Stimulated activated memory B cell treated with anti-CD40 and anti-IgM and Interleukin-4, amounts not matched to agents 10 μg/mL and 1 μg/mL and 100 μg/mL, for 72 hours (primary cell): ENCODE measurements around the gene TFF1.

Experiments
- ATAC-seq: fragments of 150-1000 bp; cut with Tn5 transposase; 2 replicates; pipeline ENCODE4 v1.10.0; 2021
- H3K27ac Mint-ChIP-seq: one replicate; pipeline ENCODE4 v1.8.0; 2022; ENCODE audit warnings: mild to moderate bottlenecking, mixed read lengths
- H3K27me3 Mint-ChIP-seq: one replicate; pipeline ENCODE4 v1.8.0; 2022; ENCODE audit warnings: mixed read lengths
- H3K36me3 Mint-ChIP-seq: one replicate; pipeline ENCODE4 v1.8.0; 2022; ENCODE audit warnings: mixed read lengths
- H3K4me1 Mint-ChIP-seq: one replicate; pipeline ENCODE4 v1.8.0; 2022; ENCODE audit warnings: mixed read lengths
- H3K4me3 Mint-ChIP-seq: one replicate; pipeline ENCODE4 v1.8.0; 2022; ENCODE audit warnings: mild to moderate bottlenecking, moderate library complexity, mixed read lengths
- H3K9me3 Mint-ChIP-seq: one replicate; pipeline ENCODE4 v1.8.0; 2022; ENCODE audit warnings: mixed read lengths

Gene TFF1

GRCh38 chr21:42351626-42352440 lies 14.5 kb downstream of the TFF1 start:
- H3K4me3 Mint-ChIP-seq, result no peak overlapping the region
- ATAC-seq, result peak; percentile 22
- H3K9me3 Mint-ChIP-seq, result peaks cover 15% of the 10 kb centered on the region
- H3K36me3 Mint-ChIP-seq, result no peaks in the 10 kb centered on the region
- no peaks in the 10 kb centered on the region for H3K4me1 Mint-ChIP-seq
- H3K27me3 Mint-ChIP-seq, result peaks cover 50% of the 10 kb centered on the region
- no peak overlapping the region for H3K27ac Mint-ChIP-seq

GRCh38 chr21:42350927-42351426 lies 15.4 kb downstream of the TFF1 start, which contains the start of gene TFF2:
Gene TFF2, minus strand, starts transcription at chr21:42350994. Its CDS starts 37 bp downstream, at chr21:42350957.
- peak; percentile 18 for ATAC-seq
- no peak within 1 kb of the TSS for H3K4me3 Mint-ChIP-seq
- H3K4me1 Mint-ChIP-seq, result no peaks in the 10 kb centered on the region
- no peak within 1 kb of the TSS for H3K27ac Mint-ChIP-seq
- H3K9me3 Mint-ChIP-seq, result peaks cover 15% of the 10 kb centered on the region
- no peaks in the 10 kb centered on the region for H3K36me3 Mint-ChIP-seq
- peaks cover 59% of the 10 kb centered on the region for H3K27me3 Mint-ChIP-seq

- Mint-ChIP-seq H3K9me3 (peaks cover 15% of the 10 kb centered on the region), H3K4me3 (no peak overlapping the region), H3K4me1 (no peaks in the 10 kb centered on the region), H3K36me3 (no peaks in the 10 kb centered on the region), H3K27me3 (peaks cover 64% of the 10 kb centered on the region), H3K27ac (no peak overlapping the region)
- ATAC-seq, result no peak
Measured at GRCh38 chr21:42350318-42350910, 15.9 kb downstream of the TFF1 start.

- H3K4me1 Mint-ChIP-seq, result no peaks in the 10 kb centered on the region
- peaks cover 62% of the 10 kb centered on the region for H3K27me3 Mint-ChIP-seq
- peaks cover 11% of the 10 kb centered on the region for H3K9me3 Mint-ChIP-seq
- H3K27ac Mint-ChIP-seq, result no peak overlapping the region
- H3K36me3 Mint-ChIP-seq, result no peaks in the 10 kb centered on the region
- no peak overlapping the region for H3K4me3 Mint-ChIP-seq
- no peak for ATAC-seq
Measured at GRCh38 chr21:42349420-42350317, 16.7 kb downstream of the TFF1 start.

- H3K4me3 Mint-ChIP-seq, result no peak overlapping the region
- no peak overlapping the region for H3K27ac Mint-ChIP-seq
- no peak for ATAC-seq
- peaks cover 7% of the 10 kb centered on the region for H3K9me3 Mint-ChIP-seq
- H3K4me1 Mint-ChIP-seq, result no peaks in the 10 kb centered on the region
- peaks cover 55% of the 10 kb centered on the region for H3K27me3 Mint-ChIP-seq
- no peaks in the 10 kb centered on the region for H3K36me3 Mint-ChIP-seq
Measured at GRCh38 chr21:42348762-42349161, 17.6 kb downstream of the TFF1 start.

GRCh38 chr21:42347601-42348327 lies 18.6 kb downstream of the TFF1 start:
- ATAC-seq, result no peak
- no peaks in the 10 kb centered on the region for H3K9me3 Mint-ChIP-seq
- H3K27me3 Mint-ChIP-seq, result peaks cover 54% of the 10 kb centered on the region
- no peaks in the 10 kb centered on the region for H3K36me3 Mint-ChIP-seq
- H3K27ac Mint-ChIP-seq, result no peak overlapping the region
- no peak overlapping the region for H3K4me3 Mint-ChIP-seq
- H3K4me1 Mint-ChIP-seq, result no peaks in the 10 kb centered on the region

- no peaks in the 10 kb centered on the region for H3K4me1 Mint-ChIP-seq
- H3K4me3 Mint-ChIP-seq, result no peak overlapping the region
- no peaks in the 10 kb centered on the region for H3K9me3 Mint-ChIP-seq
- no peak for ATAC-seq
- H3K27me3 Mint-ChIP-seq, result peaks cover 47% of the 10 kb centered on the region
- H3K27ac Mint-ChIP-seq, result no peak overlapping the region
- H3K36me3 Mint-ChIP-seq, result no peaks in the 10 kb centered on the region
Measured at GRCh38 chr21:42346866-42347600, 19.3 kb downstream of the TFF1 start.

GRCh38 chr21:42346441-42346840 lies 19.9 kb downstream of the TFF1 start:
- H3K4me1 Mint-ChIP-seq, result no peaks in the 10 kb centered on the region
- peaks cover 41% of the 10 kb centered on the region for H3K27me3 Mint-ChIP-seq
- no peaks in the 10 kb centered on the region for H3K9me3 Mint-ChIP-seq
- ATAC-seq, result no peak
- no peaks in the 10 kb centered on the region for H3K36me3 Mint-ChIP-seq
- H3K4me3 Mint-ChIP-seq, result no peak overlapping the region
- H3K27ac Mint-ChIP-seq, result no peak overlapping the region

GRCh38 chr21:42344631-42345030 lies 21.7 kb downstream of the TFF1 start:
- no peak overlapping the region for H3K4me3 Mint-ChIP-seq
- no peaks in the 10 kb centered on the region for H3K9me3 Mint-ChIP-seq
- H3K27me3 Mint-ChIP-seq, result peaks cover 31% of the 10 kb centered on the region
- no peaks in the 10 kb centered on the region for H3K4me1 Mint-ChIP-seq
- H3K27ac Mint-ChIP-seq, result no peak overlapping the region
- ATAC-seq, result no peak
- no peaks in the 10 kb centered on the region for H3K36me3 Mint-ChIP-seq

- ATAC-seq, result no peak
- H3K27ac Mint-ChIP-seq, result no peak overlapping the region
- H3K4me1 Mint-ChIP-seq, result no peaks in the 10 kb centered on the region
- H3K4me3 Mint-ChIP-seq, result no peak overlapping the region
- H3K9me3 Mint-ChIP-seq, result no peaks in the 10 kb centered on the region
- H3K27me3 Mint-ChIP-seq, result peaks cover 31% of the 10 kb centered on the region
- H3K36me3 Mint-ChIP-seq, result no peaks in the 10 kb centered on the region
Measured at GRCh38 chr21:42343963-42344510, 22.3 kb downstream of the TFF1 start.

- H3K4me1 Mint-ChIP-seq, result no peaks in the 10 kb centered on the region
- no peak overlapping the region for H3K27ac Mint-ChIP-seq
- no peak overlapping the region for H3K4me3 Mint-ChIP-seq
- ATAC-seq, result no peak
- no peaks in the 10 kb centered on the region for H3K36me3 Mint-ChIP-seq
- no peaks in the 10 kb centered on the region for H3K9me3 Mint-ChIP-seq
- peaks cover 31% of the 10 kb centered on the region for H3K27me3 Mint-ChIP-seq
Measured at GRCh38 chr21:42343556-42343955, 22.8 kb downstream of the TFF1 start.

- ATAC-seq, result no peak
- H3K4me1 Mint-ChIP-seq, result peaks cover 2% of the 10 kb centered on the region
- peaks cover 31% of the 10 kb centered on the region for H3K27me3 Mint-ChIP-seq
- H3K27ac Mint-ChIP-seq, result no peak overlapping the region
- no peaks in the 10 kb centered on the region for H3K36me3 Mint-ChIP-seq
- no peaks in the 10 kb centered on the region for H3K9me3 Mint-ChIP-seq
- no peak overlapping the region for H3K4me3 Mint-ChIP-seq
Measured at GRCh38 chr21:42343101-42343500, 23.2 kb downstream of the TFF1 start.

GRCh38 chr21:42341776-42342542 lies 24.4 kb downstream of the TFF1 start:
- no peak for ATAC-seq
- Mint-ChIP-seq H3K4me1 (peaks cover 11% of the 10 kb centered on the region), H3K27ac (no peak overlapping the region), H3K36me3 (no peaks in the 10 kb centered on the region), H3K9me3 (no peaks in the 10 kb centered on the region), H3K27me3 (peaks cover 37% of the 10 kb centered on the region), H3K4me3 (no peak overlapping the region)
